Sciatic nerve (tissue), 2 donors: Measurements from ENCODE around the gene PCNX1. TPM values are rescaled to one million over a fixed set of nuclear protein-coding genes. Genes with fewer than 3 reads are reported as not detected.
A peak's percentile ranks its signal among the peaks of the same experiment; 100 is the strongest.
"Not testable (repeated sequence)": the region's sequence is repeated elsewhere in the genome, so short reads cannot be mapped to it uniquely, and the experiment has no call there.

Experiments used
- ATAC-seq: fragments of 200-7000 bp; cut with Tn5 transposase; one replicate; pipeline ENCODE4 v1.9.1; 2020; ENCODE audit warnings: mild to moderate bottlenecking, moderate library complexity
- DNase-seq: peaks from one replicate; pipeline ENCODE4 v3.0.0-alpha.2; 2020; ENCODE audit warnings: low spot score
- intact Hi-C: fragments of 100-400 bp; cut with DNase I; formaldehyde crosslinking; loops from one replicate; pipeline ENCODE4 v1.14.2; 2022
- total RNA-seq: library from RNA; stranded (reverse); fragmentation: NEBNext Ultra II Directional; extraction: Animal tissue kit (Norgen Biotek cat#: 25700); gene quantifications from one replicate; pipeline ENCODE4 v1.2.1, GENCODE V29; 2021
- donor health status: DM: no; HTN: no; CAD: no.
- donor health status: DM: no; HTN: no; CAD: no.

Gene PCNX1
- total RNA-seq, 1 donor from 2014 or later: 84.3 TPM

GRCh38 chr14:70907996-70908934, 1.0 kb downstream of the PCNX1 start:
- ATAC-seq (peak; percentile 38), DNase-seq (peak; percentile 75)
- intact Hi-C loops: loop anchor here (10.0 kb wide), 1 partner anchor 67 kb away; no protein-coding TSS in a partner anchor

- DNase-seq: no peak
- no peak for ATAC-seq
- intact Hi-C loops: loop anchor here (10.0 kb wide), 1 partner anchor 66 kb away; no protein-coding TSS in a partner anchor
These were observed 1.8 kb downstream of the PCNX1 start for GRCh38 chr14:70908935-70909641.

GRCh38 chr14:70909733-70910614, 2.7 kb downstream of the PCNX1 start:
- intact Hi-C loops: loop anchor here (10.0 kb wide), 1 partner anchor 65 kb away; no protein-coding TSS in a partner anchor
- no peak for DNase-seq
- ATAC-seq: no peak

GRCh38 chr14:70915415-70915814, 8.2 kb downstream of the PCNX1 start:
- intact Hi-C loops: no loop called here
- ATAC-seq: no peak
- no peak for DNase-seq

- intact Hi-C loops: no loop called here
These were observed 9.0 kb downstream of the PCNX1 start for GRCh38 chr14:70916300-70916699.

GRCh38 chr14:70916799-70917198, 9.5 kb downstream of the PCNX1 start:
- no peak for DNase-seq
- intact Hi-C loops: no loop called here
- no peak for ATAC-seq

More at GRCh38 chr14:70916300-70916699, 9.0 kb downstream of the PCNX1 start:
- ATAC-seq: no peak
- no peak for DNase-seq

GRCh38 chr14:70917633-70918032, 10.4 kb downstream of the PCNX1 start:
- ATAC-seq: no peak
- no peak for DNase-seq
- intact Hi-C loops: no loop called here

- ATAC-seq (no peak), DNase-seq (no peak)
- intact Hi-C loops: no loop called here
These were observed 12.5 kb downstream of the PCNX1 start for GRCh38 chr14:70919774-70920173.

- ATAC-seq: no peak
- DNase-seq: no peak
- intact Hi-C loops: no loop called here
These were observed 13.3 kb downstream of the PCNX1 start for GRCh38 chr14:70920608-70921007.

GRCh38 chr14:70921669-70922068, 14.4 kb downstream of the PCNX1 start:
- no peak for DNase-seq
- ATAC-seq: no peak
- intact Hi-C loops: no loop called here

- DNase-seq (no peak), ATAC-seq (no peak)
- intact Hi-C loops: no loop called here
These were observed 17.3 kb downstream of the PCNX1 start for GRCh38 chr14:70924521-70924920.

- intact Hi-C loops: no loop called here
- no peak for DNase-seq
- no peak for ATAC-seq
These were observed 19.1 kb downstream of the PCNX1 start for GRCh38 chr14:70926235-70926830.

GRCh38 chr14:70931008-70931407, 23.7 kb downstream of the PCNX1 start:
- DNase-seq (no peak), ATAC-seq (no peak)
- intact Hi-C loops: no loop called here

- no peak for DNase-seq
- intact Hi-C loops: no loop called here
- ATAC-seq: peak; percentile 86
These were observed 26.8 kb downstream of the PCNX1 start for GRCh38 chr14:70934084-70934483.

GRCh38 chr14:70934502-70935134, 27.4 kb downstream of the PCNX1 start:
- intact Hi-C loops: no loop called here
- ATAC-seq: peak; percentile 89
- DNase-seq: no peak

GRCh38 chr14:70935135-70935534, 27.9 kb downstream of the PCNX1 start:
- ATAC-seq (no peak), DNase-seq (no peak)
- intact Hi-C loops: no loop called here

- ATAC-seq, intact Hi-C loops: not testable (repeated sequence)
These were observed 32.4 kb downstream of the PCNX1 start for GRCh38 chr14:70939693-70940092.

More at GRCh38 chr14:70939693-70940092, 32.4 kb downstream of the PCNX1 start:
- not testable (repeated sequence) for DNase-seq
